Astrocyte (in vitro differentiated cells and primary cell): ENCODE data around the gene MTA2. TPM values are rescaled to one million over a fixed set of nuclear protein-coding genes. Genes with fewer than 3 reads are reported as not detected.
A peak's percentile ranks its signal among the peaks of the same experiment; 100 is the strongest.

Source experiments
- DNase-seq: peaks from one replicate; pipeline ENCODE4 v3.0.0-alpha.2; 2010; ENCODE audit warnings: low read depth
- FAIRE-seq: peaks from 2 replicates; lab custom pipeline; 2011; peaks lifted over from hg19 to GRCh38; lab: Jason Lieb, UNC
- H2AFZ ChIP-seq: 2 replicates; pipeline ENCODE4 v1.6.0; 2012; ENCODE audit warnings: low read depth, low read length, inconsistent platforms
- H3K27ac ChIP-seq: 2 replicates; pipeline ENCODE4 v1.5.1; 2011; ENCODE audit warnings: low read depth, low read length, inconsistent platforms
- H3K27me3 ChIP-seq: 2 replicates; pipeline ENCODE4 v1.6.0; 2011; ENCODE audit warnings: low read length, inconsistent platforms; ENCODE audit not compliant: insufficient read depth
- H3K36me3 ChIP-seq: 2 replicates; pipeline ENCODE4 v1.5.1; 2011; ENCODE audit warnings: low read length, inconsistent platforms; ENCODE audit not compliant: insufficient read depth
- H3K4me1 ChIP-seq: 2 replicates; pipeline ENCODE4 v1.5.1; 2011; ENCODE audit warnings: low read length, inconsistent platforms; ENCODE audit not compliant: insufficient read depth
- H3K4me2 ChIP-seq: 2 replicates; pipeline ENCODE4 v1.6.0; 2012; ENCODE audit warnings: low read length, inconsistent platforms
- H3K4me3 ChIP-seq: 2 replicates; pipeline ENCODE4 v1.5.1; 2011; ENCODE audit warnings: low read depth, mild to moderate bottlenecking, low read length, inconsistent platforms; ENCODE audit not compliant: insufficient read depth
- H3K79me2 ChIP-seq: 2 replicates; pipeline ENCODE4 v1.6.0; 2012; ENCODE audit warnings: mild to moderate bottlenecking, low read length, inconsistent platforms; ENCODE audit not compliant: insufficient read depth
- H3K9ac ChIP-seq: 2 replicates; pipeline ENCODE4 v1.6.0; 2012; ENCODE audit warnings: mild to moderate bottlenecking, low read length, inconsistent platforms
- H3K9me3 ChIP-seq: 2 replicates; pipeline ENCODE4 v1.5.1; 2012; ENCODE audit warnings: low read depth, mild to moderate bottlenecking, low read length, inconsistent platforms; ENCODE audit not compliant: insufficient read depth
- H4K20me1 ChIP-seq: 2 replicates; pipeline ENCODE4 v1.6.0; 2012; ENCODE audit warnings: low read length, inconsistent platforms; ENCODE audit not compliant: insufficient read depth
- H3K27ac Mint-ChIP-seq: one replicate; pipeline ENCODE4 v1.8.0; 2021; ENCODE audit warnings: mild to moderate bottlenecking, mixed read lengths; ENCODE audit not compliant: unreplicated experiment
- H3K27me3 Mint-ChIP-seq: one replicate; pipeline ENCODE4 v1.8.0; 2021; ENCODE audit warnings: low read depth, mixed read lengths; ENCODE audit not compliant: unreplicated experiment
- H3K36me3 Mint-ChIP-seq: one replicate; pipeline ENCODE4 v1.8.0; 2021; ENCODE audit warnings: low read depth, mixed read lengths; ENCODE audit not compliant: unreplicated experiment
- H3K4me1 Mint-ChIP-seq: one replicate; pipeline ENCODE4 v1.8.0; 2021; ENCODE audit warnings: low read depth, mixed read lengths; ENCODE audit not compliant: unreplicated experiment
- H3K4me3 Mint-ChIP-seq: one replicate; pipeline ENCODE4 v1.8.0; 2021; ENCODE audit warnings: mild to moderate bottlenecking, moderate library complexity, mixed read lengths; ENCODE audit not compliant: unreplicated experiment
- H3K9me3 Mint-ChIP-seq: one replicate; pipeline ENCODE4 v1.8.0; 2021; ENCODE audit warnings: mild to moderate bottlenecking, mixed read lengths; ENCODE audit not compliant: unreplicated experiment
- CTCF ChIP-seq: IDR thresholded peaks from 2 replicates; pipeline ENCODE4 v1.5.1; 2011; ENCODE audit warnings: low read depth, mild to moderate bottlenecking, inconsistent platforms, low read length, moderate library complexity; ENCODE audit not compliant: insufficient read depth
- EZH2 ChIP-seq: IDR thresholded peaks from 2 replicates; pipeline ENCODE4 v1.6.1; 2012; ENCODE audit warnings: mild to moderate bottlenecking, low read length, inconsistent platforms; ENCODE audit not compliant: insufficient read depth
- total RNA-seq: library from RNA; stranded (reverse); gene quantifications from 2 replicates; pipeline ENCODE4 v1.2.1, GENCODE V29; 2021

Gene MTA2
- total RNA-seq, 1 donor from 2014 or later: 136 TPM

DNA sequence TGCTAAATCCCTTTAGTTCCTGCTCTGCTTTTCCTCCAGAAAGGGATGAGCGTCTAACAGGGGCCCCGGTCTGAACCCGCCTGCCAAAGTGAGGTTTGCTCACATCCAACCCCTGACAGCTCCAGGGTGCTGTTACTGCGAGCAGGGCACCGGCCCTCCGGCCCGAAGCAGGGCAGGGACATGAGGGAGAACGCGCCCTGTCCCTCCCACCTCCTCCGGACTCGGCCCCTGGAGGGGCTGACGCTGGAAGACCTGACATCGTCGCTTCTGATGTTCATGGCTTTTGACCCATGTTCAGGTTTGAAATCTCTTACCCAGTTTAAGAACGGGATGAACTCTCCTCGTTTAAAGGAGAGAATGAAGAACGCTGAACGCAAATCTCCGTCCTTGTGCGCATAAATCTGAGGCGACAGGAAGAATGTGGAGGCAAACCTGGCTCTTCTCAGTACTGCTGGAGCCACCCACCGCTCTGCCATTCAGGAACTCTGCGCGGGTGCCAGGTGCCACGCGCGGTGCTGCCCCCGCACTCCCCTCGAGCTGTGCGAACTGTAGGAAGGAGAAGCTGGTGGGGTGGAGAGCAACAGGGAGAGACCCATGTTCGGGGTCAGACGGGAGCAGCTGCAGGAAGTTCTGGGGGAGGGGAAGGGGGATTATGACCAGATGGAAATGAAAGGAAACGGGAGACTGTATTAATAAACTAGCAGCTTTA, 27.1 kb downstream of the MTA2 start:
- Histone ChIP-seq H3K27me3 (no peaks in the 10 kb centered on the region), H3K4me2 (peak overlapping the region; percentile 97), H3K4me3 (peak overlapping the region; percentile 78), H3K27ac (peak overlapping the region; percentile 92), H3K9me3 (no peaks in the 10 kb centered on the region), H3K79me2 (peaks cover 74% of the 10 kb centered on the region), H2AFZ (peak overlapping the region; percentile 57), H3K36me3 (peaks cover 20% of the 10 kb centered on the region), H4K20me1 (peaks cover 38% of the 10 kb centered on the region), H3K9ac (peak overlapping the region; percentile 95), H3K4me1 (peaks cover 39% of the 10 kb centered on the region)
- H3K4me1 Mint-ChIP-seq: peaks cover 31% of the 10 kb centered on the region
- TF ChIP-seq CTCF (no peak), EZH2 (no peak)
- no peaks in the 10 kb centered on the region for H3K27me3 Mint-ChIP-seq
- FAIRE-seq: no peak
- H3K36me3 Mint-ChIP-seq: peaks cover 30% of the 10 kb centered on the region
- no peak for DNase-seq
- H3K27ac Mint-ChIP-seq: peak overlapping the region; percentile 99
- H3K4me3 Mint-ChIP-seq: peak overlapping the region; percentile 100
- H3K9me3 Mint-ChIP-seq: no peaks in the 10 kb centered on the region

- H3K27me3 Mint-ChIP-seq: no peaks in the 10 kb centered on the region
- Histone ChIP-seq H3K9ac (peak within 1 kb of the TSS; percentile 96), H3K4me1 (peaks cover 41% of the 10 kb centered on the region), H4K20me1 (peaks cover 46% of the 10 kb centered on the region), H3K27ac (peak within 1 kb of the TSS; percentile 92), H2AFZ (peak within 1 kb of the TSS; percentile 78), H3K9me3 (no peaks in the 10 kb centered on the region), H3K79me2 (peaks cover 81% of the 10 kb centered on the region), H3K36me3 (peaks cover 23% of the 10 kb centered on the region), H3K27me3 (no peaks in the 10 kb centered on the region), H3K4me2 (peak within 1 kb of the TSS; percentile 97), H3K4me3 (peak within 1 kb of the TSS; percentile 95)
- FAIRE-seq: no peak
- no peaks in the 10 kb centered on the region for H3K9me3 Mint-ChIP-seq
- peaks cover 31% of the 10 kb centered on the region for H3K4me1 Mint-ChIP-seq
- peak; percentile 100 for DNase-seq
- H3K36me3 Mint-ChIP-seq: peaks cover 30% of the 10 kb centered on the region
- H3K4me3 Mint-ChIP-seq: peak within 1 kb of the TSS; percentile 100
- peak within 1 kb of the TSS; percentile 99 for H3K27ac Mint-ChIP-seq
- TF ChIP-seq CTCF (no peak), EZH2 (no peak)
Measured at GRCh38 chr11:62573592-62574362, 27.9 kb downstream of the MTA2 start, which contains the start of gene EEF1G. Gene EEF1G (minus strand): TSS chr11:62573891. CDS start chr11:62573842, 49 bp downstream.
